GDM1 (cell line): ENCODE results near the gene REG4.
"Not testable (repeated sequence)": the region's sequence is repeated elsewhere in the genome, so short reads cannot be mapped to it uniquely, and the experiment has no call there.

ENCODE experiments used
- DNase-seq: peaks from one replicate; lab custom pipeline; 2025; lab: John Stamatoyannopoulos, UW

The REG4 gene

DNA sequence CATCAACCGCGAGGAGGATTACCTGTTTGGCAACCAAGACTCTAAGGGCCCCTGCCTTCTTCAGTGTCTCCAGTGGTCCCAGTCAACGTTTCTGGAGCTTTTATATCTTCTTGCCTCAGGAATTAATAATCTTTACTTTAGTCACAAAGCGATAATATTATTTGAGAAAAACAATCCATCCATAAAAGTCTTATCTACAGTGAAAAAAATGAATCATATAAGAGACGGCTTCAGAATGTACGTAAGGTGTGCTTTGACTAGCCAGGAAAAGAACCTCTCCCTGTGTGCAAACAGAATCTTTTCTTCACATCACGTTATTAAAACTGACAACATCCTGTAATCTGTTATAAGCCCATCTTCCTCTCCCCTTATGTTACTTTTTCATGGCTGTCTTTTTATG, at the start of gene REG4:
TSS of gene REG4 (minus strand) at position 74 of the 400 bp plus-strand sequence. CDS start 2,691 bp downstream, outside the sequence.
- no peak for DNase-seq

DNA sequence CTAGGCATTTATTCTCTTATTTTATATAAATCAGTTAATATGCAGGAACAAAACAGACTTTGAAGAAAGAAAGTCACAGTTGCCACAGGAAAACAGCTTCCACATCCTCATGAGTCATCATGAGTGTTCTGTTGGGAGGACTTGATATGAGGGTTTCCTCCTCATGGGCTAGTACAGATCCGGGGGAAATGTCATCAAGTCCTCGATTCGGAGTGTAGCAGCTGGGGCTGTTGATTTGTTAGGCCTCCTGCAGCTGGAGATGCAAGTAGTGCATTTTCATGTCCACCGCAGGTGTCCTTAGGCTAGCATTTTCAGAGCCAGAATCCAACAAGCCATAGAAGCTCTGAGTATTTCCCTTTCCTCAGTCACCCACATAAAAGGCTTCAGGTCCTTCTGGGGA, 48.4 kb upstream of the REG4 start:
- DNase-seq: peak; percentile 65

DNA sequence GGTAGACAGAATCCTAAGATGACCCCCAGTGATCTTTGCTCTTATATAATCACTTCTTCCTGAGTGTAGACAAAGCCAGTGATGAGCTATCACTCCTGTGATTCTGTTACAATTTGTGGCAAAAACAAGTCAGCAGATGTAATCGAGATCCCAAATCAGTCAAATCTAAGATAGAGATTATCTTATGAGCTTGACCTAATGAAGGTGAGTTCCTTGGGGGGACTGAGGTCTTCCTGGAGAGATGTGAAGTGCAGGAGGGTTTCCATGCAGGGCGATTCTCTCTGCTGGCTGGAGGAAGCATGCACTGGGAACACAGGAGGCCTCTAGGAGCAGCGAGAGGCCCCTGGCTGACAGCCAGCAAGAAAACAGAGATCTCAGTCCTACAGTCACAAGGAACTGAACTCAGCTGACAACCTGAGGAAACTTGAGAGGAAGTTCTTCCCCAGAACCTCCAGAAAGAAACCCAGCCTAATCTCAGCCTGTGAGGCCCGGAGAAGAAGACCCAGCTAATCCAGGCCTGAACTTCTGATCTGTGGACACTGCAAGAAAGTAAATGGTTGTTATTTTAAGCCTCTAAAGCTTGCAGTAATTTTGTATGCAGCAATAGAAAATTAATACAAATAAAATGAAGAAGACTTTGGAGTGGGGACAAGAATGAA, 47.4 kb upstream of the REG4 start:
- peak; percentile 4 for DNase-seq

DNA sequence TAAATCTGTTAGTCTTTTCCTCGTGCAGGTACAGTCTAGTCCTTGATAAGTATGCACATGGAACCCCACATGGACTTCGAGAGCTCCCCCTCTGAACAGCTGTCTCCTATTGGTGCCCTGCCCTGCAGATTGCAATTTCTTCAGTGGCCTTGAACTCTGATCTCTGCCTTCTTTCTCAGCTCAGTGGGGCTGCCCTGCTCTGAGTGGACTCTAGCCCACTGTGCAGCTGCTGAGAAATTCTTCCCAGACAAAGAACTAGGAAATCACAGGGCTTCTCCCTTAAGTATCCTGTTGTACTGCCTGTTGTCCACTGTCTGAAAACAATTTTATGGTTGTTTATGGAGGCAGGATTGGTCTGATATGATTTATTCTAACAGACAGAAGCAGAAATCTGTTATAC, 46.9 kb upstream of the REG4 start:
- DNase-seq: no peak

DNA sequence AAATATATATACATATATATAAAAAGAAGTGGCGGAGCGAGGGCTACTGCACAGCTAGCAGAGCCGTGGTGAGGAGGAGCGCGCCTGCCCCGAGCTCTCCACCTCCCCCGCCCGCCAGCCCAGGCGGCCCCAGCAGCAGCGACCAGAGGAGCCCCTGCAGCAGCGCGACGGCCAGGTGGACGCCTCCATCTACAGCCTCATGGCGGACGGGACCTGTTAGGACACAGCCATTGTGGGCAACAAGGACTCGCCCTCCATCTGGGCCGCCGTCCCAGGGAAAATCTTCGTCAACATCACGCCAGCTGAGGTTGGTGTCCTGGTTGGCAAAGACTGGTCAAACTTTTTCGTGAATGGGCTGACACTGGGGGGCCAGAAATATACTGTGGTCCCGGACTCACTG, 41.9 kb upstream of the REG4 start:
- no peak for DNase-seq

DNA sequence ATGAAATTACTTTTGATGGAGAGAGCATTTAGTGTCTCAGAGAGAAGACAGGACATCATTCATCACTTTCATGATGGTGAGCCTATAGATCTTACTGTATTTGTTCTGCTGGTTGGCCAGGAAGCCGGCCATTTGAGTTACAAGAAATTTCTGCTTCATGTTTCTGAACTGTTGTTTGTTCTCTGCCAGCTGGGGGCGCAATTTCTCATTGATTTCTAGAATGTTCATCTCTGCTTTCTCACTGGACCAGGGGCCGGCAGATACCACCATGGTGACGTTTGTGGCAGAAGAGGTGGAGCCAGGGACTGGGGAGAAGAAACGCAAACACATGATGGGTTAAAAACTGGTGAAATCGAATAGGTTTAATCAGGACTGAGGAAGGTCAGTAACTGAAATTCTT, 32.9 kb upstream of the REG4 start:
- not testable (repeated sequence) for DNase-seq

DNA sequence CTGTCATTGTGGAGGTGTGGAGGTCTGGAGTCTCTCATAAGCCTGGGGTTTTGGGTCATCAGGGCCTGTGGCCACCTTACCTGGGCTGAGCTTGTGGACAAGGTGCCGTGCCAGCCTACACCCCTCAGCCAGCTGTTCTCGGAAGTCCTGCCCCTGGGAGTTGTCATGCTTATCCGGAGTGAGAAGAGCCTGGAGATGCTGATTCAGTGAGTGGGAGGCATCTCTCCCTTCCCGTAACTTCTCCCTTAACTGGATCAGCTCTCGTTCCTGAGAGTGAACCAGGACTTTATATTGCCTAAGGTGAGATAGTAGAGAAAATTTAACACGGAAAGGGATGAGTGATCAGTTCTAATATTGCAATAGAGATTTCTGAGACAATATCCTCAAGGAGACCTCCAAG, 30.0 kb upstream of the REG4 start:
- DNase-seq: no peak

DNA sequence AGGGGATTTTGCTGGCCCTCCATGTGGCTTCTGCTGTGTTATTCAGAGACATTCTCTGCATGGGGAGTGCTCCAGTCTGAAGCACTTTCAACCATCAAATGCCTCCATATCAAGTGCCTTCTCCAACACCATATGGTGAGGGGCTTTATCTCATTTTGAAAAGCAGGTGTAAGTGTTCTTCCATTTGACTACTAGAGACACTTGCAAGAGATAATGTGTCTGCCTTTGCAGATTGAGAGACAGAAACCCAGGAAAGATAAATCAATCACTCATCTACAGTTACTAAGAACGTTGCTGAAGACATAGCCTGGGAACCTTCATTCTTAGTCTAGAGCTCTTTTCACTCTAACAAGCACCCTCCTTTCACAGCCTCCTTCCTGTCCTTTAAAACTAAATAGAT, 29.5 kb upstream of the REG4 start:
- no peak for DNase-seq

DNA sequence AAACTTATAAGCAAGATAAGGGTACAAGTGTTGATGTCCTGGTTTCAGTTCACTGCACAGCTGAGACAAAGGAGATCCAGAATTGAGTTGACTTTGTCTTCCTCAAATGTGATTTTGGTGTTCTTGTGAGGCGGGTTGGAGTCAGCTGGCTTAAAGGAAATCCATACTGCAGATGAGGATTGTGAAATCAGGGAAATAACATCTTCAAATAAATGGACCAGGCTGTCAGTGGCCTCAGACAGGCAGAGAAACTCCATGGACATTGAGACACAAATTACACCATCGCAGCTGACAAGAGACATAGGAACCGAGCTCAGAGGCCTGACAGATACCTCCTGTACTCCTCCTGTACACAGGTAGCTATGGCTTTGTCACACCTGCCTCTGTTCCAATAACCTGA, 27.0 kb upstream of the REG4 start:
- DNase-seq: no peak

DNA sequence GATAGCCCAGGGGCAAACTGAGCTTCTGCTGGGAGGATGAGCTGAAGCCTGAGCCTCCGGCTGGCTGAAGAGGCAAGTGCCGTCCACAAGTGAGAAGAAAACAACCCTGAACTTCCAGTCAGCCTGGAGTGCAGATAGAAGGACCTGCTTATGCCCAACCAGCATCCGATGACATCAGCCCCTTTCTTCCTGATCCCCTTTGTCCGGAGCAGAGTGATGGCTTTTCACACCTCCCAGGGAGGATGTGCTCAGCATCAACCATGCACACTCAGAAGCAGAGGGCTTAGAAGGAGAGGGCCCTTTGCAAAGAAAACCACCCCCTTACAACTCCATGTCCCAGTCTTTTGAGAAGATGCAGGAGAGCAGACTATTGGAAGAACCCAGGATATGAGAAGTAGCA, 23.7 kb upstream of the REG4 start:
- DNase-seq: no peak

DNA sequence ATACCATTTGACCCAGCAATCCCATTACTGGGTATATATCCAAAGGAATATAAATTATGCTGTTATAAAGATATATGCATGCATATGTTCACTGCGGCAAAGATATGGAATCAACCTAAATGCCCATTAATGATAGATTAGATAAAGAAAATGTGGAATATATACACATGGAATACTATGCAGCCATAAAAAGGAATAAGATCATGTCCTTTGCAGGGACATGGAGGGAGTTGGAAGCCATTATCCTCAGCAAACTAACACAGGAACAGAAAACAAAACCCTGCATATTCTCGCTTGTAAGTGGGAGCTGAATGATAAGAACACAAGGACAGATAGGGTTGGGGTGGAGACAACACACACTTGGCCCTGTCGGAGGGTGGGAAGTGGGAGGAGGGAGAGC, 19.8 kb upstream of the REG4 start:
- DNase-seq: no peak

DNA sequence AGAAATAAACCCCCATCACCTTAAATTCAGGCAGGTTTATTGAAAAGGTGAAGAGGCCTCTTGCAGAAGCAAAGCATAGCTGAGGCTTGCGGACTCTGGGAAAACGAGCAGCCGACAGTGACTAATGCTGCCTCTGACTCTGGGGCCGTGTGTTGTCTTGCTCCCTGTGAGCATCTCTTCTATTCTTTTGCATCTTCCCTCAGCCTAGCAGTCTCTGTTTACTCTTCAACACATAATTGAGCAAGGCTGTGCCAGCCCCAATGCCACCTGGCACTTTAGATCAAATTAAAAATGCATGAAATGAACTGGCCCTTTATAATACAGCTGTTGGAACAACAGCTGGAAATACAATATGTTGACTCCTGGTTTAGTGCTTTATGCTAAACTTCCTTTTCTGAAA, 18.4 kb upstream of the REG4 start:
- DNase-seq: no peak

DNA sequence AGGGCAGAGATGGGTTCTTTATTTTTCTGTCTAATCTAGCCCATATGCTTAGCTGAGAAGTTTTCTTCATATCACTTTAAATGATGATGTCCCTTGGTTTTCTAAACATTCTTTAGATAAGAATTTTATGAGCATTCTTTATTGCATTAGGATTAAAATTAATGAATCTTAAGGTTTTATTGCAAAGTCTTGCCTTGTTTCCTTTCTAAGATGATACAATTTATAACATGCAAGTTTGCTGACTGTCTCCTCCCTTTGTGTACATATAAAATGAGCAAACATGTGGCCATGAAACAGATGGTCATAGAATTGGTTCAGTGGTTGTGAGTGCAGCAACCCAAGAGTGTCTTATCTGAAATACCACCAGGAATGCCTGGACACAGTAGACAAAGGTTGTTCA, 17.7 kb upstream of the REG4 start:
- DNase-seq: not testable (repeated sequence)

DNA sequence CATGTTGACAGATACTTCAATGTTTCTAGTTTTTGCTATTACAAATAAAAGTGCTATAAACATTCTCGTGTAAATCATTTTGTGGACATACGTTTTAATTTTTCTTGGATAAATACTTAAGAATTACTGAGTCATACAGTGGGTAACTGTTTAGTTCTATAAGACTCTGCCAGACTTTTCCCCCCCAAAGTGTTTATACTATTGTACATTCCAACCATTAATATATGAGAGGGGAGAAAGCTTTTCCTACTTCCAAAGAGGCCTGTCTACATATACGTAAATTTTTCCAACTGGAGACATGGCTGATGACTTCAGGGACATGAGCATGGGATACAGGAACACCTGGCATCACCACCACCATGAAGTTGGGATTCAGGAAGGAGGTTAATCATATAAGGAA, 17.0 kb upstream of the REG4 start:
- DNase-seq: no peak

DNA sequence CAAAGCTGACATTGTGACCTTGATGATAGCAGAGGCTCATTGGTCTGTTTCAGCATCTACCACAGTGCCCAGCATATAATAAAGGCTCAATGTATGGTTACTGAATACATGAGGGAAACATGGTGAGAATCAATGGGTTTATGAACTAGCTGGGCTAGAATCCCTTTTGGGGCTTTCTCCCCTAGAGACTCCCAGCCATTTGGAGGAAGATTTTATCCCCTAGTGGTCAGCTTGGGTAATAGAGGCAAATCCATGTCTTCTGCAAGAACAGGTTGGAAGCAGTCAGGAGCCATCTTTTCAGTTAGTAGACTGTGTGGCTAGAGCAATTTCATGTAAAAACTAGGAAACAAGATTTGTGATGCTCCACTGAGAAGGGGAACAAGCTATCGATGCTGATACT, 15.8 kb upstream of the REG4 start:
- no peak for DNase-seq

DNA sequence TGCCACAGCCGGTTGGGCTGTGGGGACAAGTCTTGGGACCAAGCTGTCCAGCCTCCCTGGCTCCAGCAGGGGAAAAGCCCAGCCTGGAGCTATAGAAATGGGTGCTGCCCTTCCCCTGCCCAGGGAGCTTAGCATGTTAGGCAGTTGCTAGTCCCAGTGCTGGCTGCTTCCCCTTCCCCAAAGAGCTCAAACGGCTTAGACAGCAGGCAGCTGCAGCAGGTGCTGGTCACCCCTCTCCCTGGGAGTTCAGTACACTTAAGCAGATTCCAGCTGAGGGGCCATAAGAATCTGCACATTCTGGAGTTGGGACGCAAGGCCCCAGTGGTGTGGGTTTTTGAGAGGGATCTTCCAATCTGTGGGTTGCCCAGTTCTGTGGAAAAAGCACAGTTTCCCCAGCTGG, 11.1 kb upstream of the REG4 start:
- no peak for DNase-seq

DNA sequence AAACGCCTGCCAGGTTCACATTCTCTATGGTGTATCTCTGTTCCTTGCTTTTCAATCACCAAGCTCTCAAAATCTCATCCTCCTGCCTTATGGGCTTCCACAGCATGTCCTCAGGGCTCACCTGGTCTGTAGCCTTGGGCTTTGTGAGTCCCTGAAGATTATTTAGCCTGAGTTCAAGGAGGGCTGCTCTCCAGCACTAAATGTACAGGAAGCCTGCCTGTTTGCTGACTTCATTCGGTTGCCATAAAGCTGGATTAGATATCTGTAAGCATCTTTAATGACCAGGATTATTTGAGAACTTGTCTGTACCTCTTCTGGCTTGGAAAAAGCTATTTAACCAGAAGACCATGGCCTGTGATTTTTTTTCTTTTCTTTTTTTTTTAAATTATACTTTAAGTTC, 6.9 kb upstream of the REG4 start:
- DNase-seq: no peak

DNA sequence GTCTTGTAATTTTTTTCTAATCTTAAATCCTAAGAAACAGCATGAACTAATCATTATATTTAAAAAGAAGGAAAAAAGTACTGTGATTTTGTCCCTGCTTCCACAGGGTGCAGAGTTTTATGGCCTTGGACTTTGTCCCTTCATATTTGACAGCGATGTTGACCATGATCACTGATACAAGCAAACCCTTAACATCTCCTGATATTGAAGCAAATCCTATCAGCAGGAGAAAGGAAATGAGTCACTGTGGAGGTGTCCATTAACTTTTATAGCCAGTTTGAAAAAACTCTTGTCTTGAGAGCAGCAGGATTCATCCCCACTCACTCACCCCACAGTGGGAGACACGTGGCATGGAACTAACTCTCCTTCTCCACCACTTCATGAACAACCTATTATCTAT, 5.1 kb upstream of the REG4 start:
- no peak for DNase-seq

DNA sequence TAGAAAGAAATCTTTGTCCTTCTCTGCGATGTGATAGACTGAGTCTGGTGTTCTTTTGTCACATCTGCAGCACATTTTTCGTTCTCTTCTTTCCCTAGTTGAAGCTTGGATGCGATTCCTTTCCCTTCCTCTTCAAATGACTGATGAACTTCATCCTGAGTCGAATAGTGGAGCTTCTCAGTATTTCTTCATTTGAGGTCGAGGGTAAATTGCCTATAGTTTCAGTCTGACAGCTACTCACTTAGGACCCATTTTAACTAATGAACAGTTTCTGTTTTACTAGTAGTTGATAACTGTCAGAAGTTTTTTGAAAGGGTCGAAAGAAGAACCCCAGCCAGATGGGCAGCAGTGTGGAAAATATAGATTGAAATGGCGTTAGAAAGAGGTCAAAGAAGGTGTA, 4.7 kb upstream of the REG4 start:
- no peak for DNase-seq

DNA sequence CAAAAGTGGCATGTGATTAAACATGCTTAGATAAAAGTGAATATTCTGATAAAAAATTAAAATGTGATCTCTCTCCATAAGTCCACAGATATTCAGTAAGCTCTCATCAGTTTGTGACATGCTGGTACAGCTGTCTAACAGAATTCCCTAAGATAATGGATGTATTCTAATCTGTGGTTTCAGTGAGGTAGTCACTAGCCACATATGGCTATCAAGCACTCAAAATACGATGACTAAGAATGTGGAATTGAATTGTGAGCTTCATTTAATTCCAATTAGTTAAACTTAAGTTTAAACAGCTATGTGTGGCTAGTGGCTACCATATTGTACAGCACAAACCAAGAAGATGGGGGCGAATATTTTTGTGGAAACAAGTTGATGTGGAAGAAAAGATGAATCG, 4.1 kb upstream of the REG4 start:
- DNase-seq: no peak

DNA sequence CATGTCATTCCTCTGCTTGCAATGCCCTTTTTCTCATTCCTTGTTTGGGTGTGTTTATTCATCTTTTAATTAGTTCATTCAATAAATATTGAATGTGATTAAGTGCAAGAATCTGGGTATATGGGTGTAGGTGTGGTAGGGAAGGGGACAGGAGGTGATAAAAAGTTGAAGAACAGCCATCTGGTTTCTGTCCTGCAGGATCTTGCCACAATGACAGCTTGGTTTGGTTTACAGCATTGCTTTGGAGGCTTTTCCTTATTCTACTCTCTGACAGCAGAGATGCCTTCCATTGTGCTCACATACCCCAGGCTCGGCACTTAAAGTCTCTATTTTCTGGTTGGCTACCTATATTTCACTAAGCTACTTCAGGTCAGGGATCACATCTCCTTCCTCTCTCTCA, 3.0 kb upstream of the REG4 start:
- DNase-seq: no peak

DNA sequence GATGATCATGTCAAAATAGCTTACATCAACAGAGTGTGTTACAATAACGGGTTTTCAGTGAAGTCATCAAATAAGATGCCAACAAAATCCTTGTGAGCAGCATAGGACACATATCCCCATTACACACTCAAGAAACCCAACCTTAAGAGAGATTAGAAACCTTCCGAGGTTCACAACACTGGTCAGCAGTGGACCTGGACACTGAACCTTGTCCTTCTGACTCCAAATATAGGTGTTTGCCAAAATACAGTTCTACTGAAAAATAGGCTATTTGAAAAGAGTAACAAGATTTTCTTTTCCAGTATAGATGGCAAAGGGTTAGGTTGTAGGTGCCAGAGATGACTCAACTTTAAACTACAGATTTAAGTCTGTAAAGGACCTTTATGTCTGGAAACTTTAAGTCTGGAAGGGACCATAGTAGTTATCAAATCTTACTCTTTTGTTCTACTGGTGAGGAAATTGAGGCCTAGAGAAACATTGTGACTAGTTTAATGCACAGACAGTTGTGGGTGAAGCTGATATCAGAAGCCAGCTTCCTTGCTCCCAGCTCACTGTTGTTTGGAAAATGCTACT, 811 bp upstream of the REG4 start:
- no peak for DNase-seq

DNA sequence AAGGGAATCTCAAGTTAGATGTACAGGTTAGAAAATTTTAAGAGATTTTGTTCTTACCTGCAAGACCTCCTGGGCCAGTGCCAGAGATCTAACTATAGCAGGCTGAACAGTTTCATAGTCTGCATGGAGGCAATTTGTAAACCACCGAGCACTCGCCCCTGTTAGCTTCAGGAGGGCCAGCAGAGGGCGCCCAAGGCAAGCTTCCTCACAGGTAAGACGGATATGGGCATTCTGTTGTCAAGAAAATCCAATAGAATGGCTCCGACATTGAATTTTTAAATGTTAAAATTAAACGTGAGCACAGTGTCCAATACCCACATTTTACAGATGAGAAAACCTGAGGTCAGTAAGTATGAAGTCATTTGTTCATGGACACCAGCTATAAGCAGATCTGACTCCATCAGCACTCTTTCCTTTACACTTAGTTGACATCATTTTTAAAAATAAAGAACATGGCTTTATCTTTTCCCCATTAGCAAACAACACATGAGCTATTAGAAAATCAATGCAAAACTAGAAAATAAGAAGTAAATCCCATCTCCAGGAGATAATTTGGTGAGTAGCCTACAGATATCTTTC, 2.2 kb downstream of the REG4 start:
- peak; percentile 26 for DNase-seq

DNA sequence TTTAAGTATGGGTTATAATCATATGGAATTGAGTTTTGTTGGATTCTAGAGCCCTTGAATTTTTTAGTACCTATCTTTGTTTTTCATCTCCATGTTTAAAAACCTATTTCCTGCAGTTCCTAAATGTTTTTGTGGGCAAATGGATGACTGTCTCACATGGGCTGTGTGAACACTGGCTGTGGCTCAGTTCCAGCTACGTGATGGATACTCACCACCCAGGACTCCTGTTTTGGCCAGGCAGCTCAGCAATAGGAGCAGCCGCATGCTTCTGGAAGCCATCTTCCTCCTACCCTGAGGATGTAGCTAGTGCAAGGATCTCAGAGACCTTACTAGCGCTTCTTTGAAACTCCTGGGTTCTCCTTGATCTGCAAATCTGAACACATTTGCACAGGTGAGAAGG, 2.8 kb downstream of the REG4 start:
- no peak for DNase-seq
